Parathyroid adenoma (tissue), 2 donors: ENCODE results near the gene PPFIA4.

ENCODE experiments used
- H2AFZ ChIP-seq: fragments of 300-600 bp; sonication (generic); one replicate; pipeline ENCODE4 v1.7.0; 2017; ENCODE audit warnings: antibody characterized with exemption, mild to moderate bottlenecking
- H3K27ac ChIP-seq: fragments of 300-600 bp; sonication (generic); one replicate; pipeline ENCODE4 v1.7.0; 2017
- H3K27me3 ChIP-seq: fragments of 300-600 bp; sonication (generic); one replicate; pipeline ENCODE4 v1.7.0; 2017; ENCODE audit warnings: low read length; ENCODE audit not compliant: control insufficient read depth, insufficient read depth
- H3K36me3 ChIP-seq: fragments of 300-600 bp; sonication (generic); one replicate; pipeline ENCODE4 v1.7.0; 2017; ENCODE audit warnings: low read length; ENCODE audit not compliant: control insufficient read depth, insufficient read depth
- H3K4me1 ChIP-seq: fragments of 300-600 bp; sonication (generic); one replicate; pipeline ENCODE4 v1.7.0; 2017; ENCODE audit warnings: control low read depth
- H3K4me2 ChIP-seq: fragments of 300-600 bp; sonication (generic); one replicate; pipeline ENCODE4 v1.7.0; 2017; ENCODE audit warnings: low read length
- H3K4me3 ChIP-seq: fragments of 300-600 bp; sonication (generic); one replicate; pipeline ENCODE4 v1.7.0; 2017; ENCODE audit warnings: low read depth, low read length
- H3K79me2 ChIP-seq: fragments of 300-600 bp; sonication (generic); one replicate; pipeline ENCODE4 v1.7.0; 2017; ENCODE audit warnings: control low read depth
- H3K9ac ChIP-seq: fragments of 300-600 bp; sonication (generic); one replicate; pipeline ENCODE4 v1.7.0; 2017; ENCODE audit warnings: mild to moderate bottlenecking
- H3K9me3 ChIP-seq: fragments of 300-600 bp; sonication (generic); one replicate; pipeline ENCODE4 v1.7.0; 2017; ENCODE audit warnings: low read length; ENCODE audit not compliant: control insufficient read depth
- CTCF ChIP-seq: fragments of 300-600 bp; sonication (generic); IDR thresholded peaks from one replicate; pipeline ENCODE4 v1.7.0; 2017; ENCODE audit warnings: antibody characterized with exemption, mild to moderate bottlenecking
- donor health status: primary hyperparathyroidism.

PPFIA4 gene

DNA sequence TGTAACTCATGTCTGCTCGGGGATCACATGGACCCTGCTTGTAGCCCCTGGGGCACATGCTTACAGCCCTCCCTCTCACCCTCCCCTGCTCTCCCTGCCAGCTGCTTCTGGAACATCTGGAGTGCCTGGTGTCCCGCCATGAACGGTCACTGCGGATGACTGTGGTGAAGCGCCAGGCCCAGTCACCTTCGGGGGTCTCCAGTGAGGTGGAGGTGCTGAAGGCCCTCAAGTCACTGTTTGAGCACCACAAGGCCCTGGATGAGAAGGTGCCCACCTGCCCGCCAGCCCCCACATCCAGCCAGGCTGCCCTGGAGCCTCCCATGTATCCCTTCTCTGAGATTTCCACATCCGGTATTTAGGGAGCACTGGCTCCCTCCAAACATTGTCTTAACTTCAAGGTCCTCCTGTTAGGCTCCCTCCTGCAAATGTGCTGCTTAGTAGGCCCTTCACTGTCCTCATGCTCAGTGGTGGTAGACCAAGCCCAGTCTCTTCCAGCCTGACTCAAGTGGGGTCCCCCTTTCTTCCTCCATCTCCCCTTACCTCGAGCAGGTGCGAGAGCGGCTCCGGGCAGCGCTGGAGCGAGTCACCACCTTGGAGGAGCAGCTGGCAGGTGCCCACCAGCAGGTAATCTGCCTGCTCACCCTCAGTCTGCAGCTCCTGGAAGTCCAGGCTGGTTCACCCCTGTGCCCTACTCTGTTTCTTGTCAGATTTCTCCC lies 17.7 kb downstream of the PPFIA4 start:
- H3K27ac ChIP-seq, result no peak overlapping the region
- H3K4me2 ChIP-seq, result no peak overlapping the region
- H3K4me1 ChIP-seq, result no peaks in the 10 kb centered on the region
- H2AFZ ChIP-seq, result no peak overlapping the region
- H3K79me2 ChIP-seq, result no peaks in the 10 kb centered on the region
- no peak overlapping the region for H3K9ac ChIP-seq
- no peak for TF ChIP-seq CTCF
- H3K36me3 ChIP-seq, result no peaks in the 10 kb centered on the region
- H3K9me3 ChIP-seq, result no peaks in the 10 kb centered on the region
- H3K4me3 ChIP-seq, result no peak overlapping the region
- H3K27me3 ChIP-seq, result no peaks in the 10 kb centered on the region

GRCh38 chr1:203044546-203045250 lies 18.4 kb downstream of the PPFIA4 start:
- H3K9ac ChIP-seq, result no peak overlapping the region
- H3K4me1 ChIP-seq, result no peaks in the 10 kb centered on the region
- no peaks in the 10 kb centered on the region for H3K36me3 ChIP-seq
- no peaks in the 10 kb centered on the region for H3K9me3 ChIP-seq
- H3K79me2 ChIP-seq, result no peaks in the 10 kb centered on the region
- H3K27me3 ChIP-seq, result no peaks in the 10 kb centered on the region
- no peak overlapping the region for H3K27ac ChIP-seq
- no peak for TF ChIP-seq CTCF
- H2AFZ ChIP-seq, result no peak overlapping the region
- no peak overlapping the region for H3K4me3 ChIP-seq
- no peak overlapping the region for H3K4me2 ChIP-seq

DNA sequence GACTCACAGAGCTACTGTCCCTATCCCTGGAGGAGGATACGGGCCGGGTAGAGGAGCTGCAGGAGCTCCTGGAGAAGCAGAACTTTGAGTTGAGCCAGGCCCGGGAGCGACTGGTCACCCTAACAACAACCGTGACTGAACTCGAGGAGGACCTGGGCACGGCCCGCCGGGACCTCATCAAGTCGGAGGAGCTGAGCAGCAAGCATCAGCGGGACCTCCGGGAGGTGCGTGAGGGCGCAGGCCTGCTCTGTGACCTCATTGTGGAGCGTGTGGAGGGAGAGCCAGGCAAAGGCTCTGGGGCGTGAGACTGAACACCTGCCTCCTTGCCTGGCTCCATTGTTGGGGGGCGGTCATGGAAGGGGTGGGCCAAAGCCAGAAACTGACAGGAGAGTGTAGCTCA lies 19.0 kb downstream of the PPFIA4 start:
- no peak overlapping the region for H2AFZ ChIP-seq
- no peaks in the 10 kb centered on the region for H3K9me3 ChIP-seq
- H3K4me3 ChIP-seq, result no peak overlapping the region
- H3K4me1 ChIP-seq, result no peaks in the 10 kb centered on the region
- TF ChIP-seq CTCF, result no peak
- no peaks in the 10 kb centered on the region for H3K27me3 ChIP-seq
- H3K36me3 ChIP-seq, result no peaks in the 10 kb centered on the region
- no peak overlapping the region for H3K27ac ChIP-seq
- no peak overlapping the region for H3K9ac ChIP-seq
- H3K79me2 ChIP-seq, result no peaks in the 10 kb centered on the region
- no peak overlapping the region for H3K4me2 ChIP-seq

GRCh38 chr1:203045821-203046594 lies 19.7 kb downstream of the PPFIA4 start:
- Histone ChIP-seq H3K9me3 (no peaks in the 10 kb centered on the region), H3K4me1 (no peaks in the 10 kb centered on the region), H3K4me3 (no peak overlapping the region), H2AFZ (no peak overlapping the region), H3K27me3 (no peaks in the 10 kb centered on the region), H3K9ac (no peak overlapping the region), H3K4me2 (no peak overlapping the region), H3K27ac (no peak overlapping the region), H3K36me3 (no peaks in the 10 kb centered on the region), H3K79me2 (no peaks in the 10 kb centered on the region)
- TF ChIP-seq CTCF, result no peak
